ENCODE data around the gene AP3B1. TPM values are rescaled to one million over a fixed set of nuclear protein-coding genes. Genes with fewer than 3 reads are reported as not detected.

AP3B1 gene
- total and polyA plus RNA-seq, 2 experiments from 2014 or later, result 32.1 to 46.3 TPM

DNA sequence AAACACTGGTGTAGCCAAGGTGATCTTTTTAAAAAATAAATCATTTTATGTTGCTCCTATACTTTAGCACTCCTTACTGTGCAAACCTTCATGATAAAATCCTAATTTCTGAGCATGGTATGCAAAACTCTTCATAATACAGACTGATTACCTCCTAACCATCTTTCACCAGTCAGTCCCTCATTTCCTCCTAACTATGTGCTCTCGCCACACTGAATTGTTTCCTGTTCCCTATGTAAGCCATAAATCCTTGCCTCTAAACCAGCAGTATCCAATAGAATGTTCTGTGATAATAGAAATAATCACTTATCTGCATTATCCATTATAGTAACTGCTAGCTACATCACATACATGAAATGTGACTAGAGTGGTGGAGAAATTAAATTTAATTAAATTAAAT lies 10.7 kb downstream of the AP3B1 start:
- no peaks in the 10 kb centered on the region for H3K9me3 Mint-ChIP-seq
- Histone ChIP-seq H3K79me2 (replicated peaks; ENCODE audit: insufficient read depth) (peaks cover 76% of the 10 kb centered on the region), H3K4me3 (no peak overlapping the region), H3K27ac (ENCODE audit: low read depth) (no peak overlapping the region), H3K27me3 (ENCODE audit: insufficient read depth) (no peaks in the 10 kb centered on the region), H3K36me3 (ENCODE audit: insufficient read depth) (no peaks in the 10 kb centered on the region), H3K4me1 (ENCODE audit: insufficient read depth) (peaks cover 7% of the 10 kb centered on the region; the same call in 1 of the 2 replicates), H2AFZ (no peak overlapping the region), H4K20me1 (replicated peaks; ENCODE audit: insufficient read depth) (peaks cover 28% of the 10 kb centered on the region; the same call in 1 of the 2 replicates), H3K9me2 (ENCODE audit: insufficient read depth) (no peaks in the 10 kb centered on the region), H3F3A (replicated peaks; ENCODE audit: low read depth) (no peaks in the 10 kb centered on the region), H3K4me2 (no peak overlapping the region)
- H3K27ac Mint-ChIP-seq, result no peak overlapping the region
- no peak overlapping the region for H3K4me3 Mint-ChIP-seq
- H3K4me1 Mint-ChIP-seq, result peaks cover 13% of the 10 kb centered on the region
- H3K36me3 Mint-ChIP-seq (ENCODE audit: low read depth), result no peaks in the 10 kb centered on the region; the same call in 2 of the 3 replicates
- ATAC-seq (no peak), DNase-seq (ENCODE audit: low spot score) (no peak)
- no peaks in the 10 kb centered on the region for H3K27me3 Mint-ChIP-seq (ENCODE audit: insufficient read depth, low read depth, poor library complexity)
- TF ChIP-seq STAT1 (IDR thresholded peaks at IDR 0.05; ENCODE audit: unreplicated experiment) (no peak), EZH2 (IDR thresholded peaks at IDR 0.05; ENCODE audit: low read depth, unreplicated experiment) (no peak), POLR2AphosphoS5 (IDR thresholded peaks at IDR 0.05; ENCODE audit: low read depth) (no peak), NANOG (IDR thresholded peaks at IDR 0.05; ENCODE audit: borderline replicate concordance) (no peak)
- TF ChIP-seq, protein P1, sequence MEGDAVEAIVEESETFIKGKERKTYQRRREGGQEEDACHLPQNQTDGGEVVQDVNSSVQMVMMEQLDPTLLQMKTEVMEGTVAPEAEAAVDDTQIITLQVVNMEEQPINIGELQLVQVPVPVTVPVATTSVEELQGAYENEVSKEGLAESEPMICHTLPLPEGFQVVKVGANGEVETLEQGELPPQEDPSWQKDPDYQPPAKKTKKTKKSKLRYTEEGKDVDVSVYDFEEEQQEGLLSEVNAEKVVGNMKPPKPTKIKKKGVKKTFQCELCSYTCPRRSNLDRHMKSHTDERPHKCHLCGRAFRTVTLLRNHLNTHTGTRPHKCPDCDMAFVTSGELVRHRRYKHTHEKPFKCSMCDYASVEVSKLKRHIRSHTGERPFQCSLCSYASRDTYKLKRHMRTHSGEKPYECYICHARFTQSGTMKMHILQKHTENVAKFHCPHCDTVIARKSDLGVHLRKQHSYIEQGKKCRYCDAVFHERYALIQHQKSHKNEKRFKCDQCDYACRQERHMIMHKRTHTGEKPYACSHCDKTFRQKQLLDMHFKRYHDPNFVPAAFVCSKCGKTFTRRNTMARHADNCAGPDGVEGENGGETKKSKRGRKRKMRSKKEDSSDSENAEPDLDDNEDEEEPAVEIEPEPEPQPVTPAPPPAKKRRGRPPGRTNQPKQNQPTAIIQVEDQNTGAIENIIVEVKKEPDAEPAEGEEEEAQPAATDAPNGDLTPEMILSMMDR (conservative IDR thresholded peaks at IDR 0.05; ENCODE audit: low read depth in 2 of 2), result no peak

DNA sequence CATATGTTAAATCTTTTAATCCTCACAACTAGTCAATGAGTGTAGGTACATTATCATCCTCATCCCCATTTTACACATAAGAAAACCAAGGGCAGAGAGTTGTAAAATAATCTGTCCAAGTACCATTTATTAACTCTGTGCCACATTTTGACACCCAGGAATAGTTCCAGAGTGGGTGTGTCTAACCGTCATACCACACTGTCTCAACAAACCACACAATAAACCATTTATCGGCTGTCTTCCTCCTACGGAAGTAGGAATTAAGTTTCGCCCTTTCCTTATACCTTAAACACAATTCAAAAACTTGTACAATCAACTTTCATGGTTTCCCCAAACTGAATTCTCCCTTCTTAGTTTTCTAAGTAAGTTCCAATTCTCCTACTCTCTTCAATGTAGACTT lies 11.4 kb downstream of the AP3B1 start:
- Histone ChIP-seq H3K27ac (ENCODE audit: low read depth) (no peak overlapping the region), H3K79me2 (replicated peaks; ENCODE audit: insufficient read depth) (peaks cover 73% of the 10 kb centered on the region), H3K4me3 (no peak overlapping the region), H3K4me1 (ENCODE audit: insufficient read depth) (peaks cover 2% of the 10 kb centered on the region; the same call in 1 of the 2 replicates), H3K9me2 (ENCODE audit: insufficient read depth) (no peaks in the 10 kb centered on the region), H2AFZ (no peak overlapping the region), H3F3A (replicated peaks; ENCODE audit: low read depth) (no peaks in the 10 kb centered on the region), H3K36me3 (ENCODE audit: insufficient read depth) (no peaks in the 10 kb centered on the region), H3K4me2 (no peak overlapping the region), H4K20me1 (replicated peaks; ENCODE audit: insufficient read depth) (peaks cover 23% of the 10 kb centered on the region; the same call in 1 of the 2 replicates), H3K27me3 (ENCODE audit: insufficient read depth) (no peaks in the 10 kb centered on the region)
- Mint-ChIP-seq H3K36me3 (ENCODE audit: low read depth) (no peaks in the 10 kb centered on the region; the same call in 2 of the 3 replicates), H3K9me3 (no peaks in the 10 kb centered on the region), H3K4me1 (peaks cover 10% of the 10 kb centered on the region), H3K27ac (no peak overlapping the region), H3K27me3 (ENCODE audit: insufficient read depth, low read depth, poor library complexity) (no peaks in the 10 kb centered on the region), H3K4me3 (no peak overlapping the region)
- ATAC-seq (no peak), DNase-seq (ENCODE audit: low spot score) (no peak)
- TF ChIP-seq EZH2phosphoT487 (IDR thresholded peaks at IDR 0.05; ENCODE audit: unreplicated experiment) (no peak), CREB1 (CRISPR knock-in tag; IDR thresholded peaks at IDR 0.05; ENCODE audit: low read depth) (no peak), JUNB (IDR thresholded peaks at IDR 0.05; ENCODE audit: unreplicated experiment) (no peak), POLR2AphosphoS5 (IDR thresholded peaks at IDR 0.05; ENCODE audit: low read depth) (no peak), ZNF331 (CRISPR knock-in tag; IDR thresholded peaks at IDR 0.05; ENCODE audit: low read depth) (no peak), ZNF114 (CRISPR knock-in tag; IDR thresholded peaks at IDR 0.05) (no peak), ETS1 (IDR thresholded peaks at IDR 0.05) (no peak), EZH2 (IDR thresholded peaks at IDR 0.05; ENCODE audit: low read depth, unreplicated experiment) (no peak)
- TF ChIP-seq, protein P1 (conservative IDR thresholded peaks at IDR 0.05; ENCODE audit: low read depth in 2 of 2), result no peak
- TF ChIP-seq, protein P2, sequence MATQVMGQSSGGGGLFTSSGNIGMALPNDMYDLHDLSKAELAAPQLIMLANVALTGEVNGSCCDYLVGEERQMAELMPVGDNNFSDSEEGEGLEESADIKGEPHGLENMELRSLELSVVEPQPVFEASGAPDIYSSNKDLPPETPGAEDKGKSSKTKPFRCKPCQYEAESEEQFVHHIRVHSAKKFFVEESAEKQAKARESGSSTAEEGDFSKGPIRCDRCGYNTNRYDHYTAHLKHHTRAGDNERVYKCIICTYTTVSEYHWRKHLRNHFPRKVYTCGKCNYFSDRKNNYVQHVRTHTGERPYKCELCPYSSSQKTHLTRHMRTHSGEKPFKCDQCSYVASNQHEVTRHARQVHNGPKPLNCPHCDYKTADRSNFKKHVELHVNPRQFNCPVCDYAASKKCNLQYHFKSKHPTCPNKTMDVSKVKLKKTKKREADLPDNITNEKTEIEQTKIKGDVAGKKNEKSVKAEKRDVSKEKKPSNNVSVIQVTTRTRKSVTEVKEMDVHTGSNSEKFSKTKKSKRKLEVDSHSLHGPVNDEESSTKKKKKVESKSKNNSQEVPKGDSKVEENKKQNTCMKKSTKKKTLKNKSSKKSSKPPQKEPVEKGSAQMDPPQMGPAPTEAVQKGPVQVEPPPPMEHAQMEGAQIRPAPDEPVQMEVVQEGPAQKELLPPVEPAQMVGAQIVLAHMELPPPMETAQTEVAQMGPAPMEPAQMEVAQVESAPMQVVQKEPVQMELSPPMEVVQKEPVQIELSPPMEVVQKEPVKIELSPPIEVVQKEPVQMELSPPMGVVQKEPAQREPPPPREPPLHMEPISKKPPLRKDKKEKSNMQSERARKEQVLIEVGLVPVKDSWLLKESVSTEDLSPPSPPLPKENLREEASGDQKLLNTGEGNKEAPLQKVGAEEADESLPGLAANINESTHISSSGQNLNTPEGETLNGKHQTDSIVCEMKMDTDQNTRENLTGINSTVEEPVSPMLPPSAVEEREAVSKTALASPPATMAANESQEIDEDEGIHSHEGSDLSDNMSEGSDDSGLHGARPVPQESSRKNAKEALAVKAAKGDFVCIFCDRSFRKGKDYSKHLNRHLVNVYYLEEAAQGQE (IDR thresholded peaks at IDR 0.05; ENCODE audit: unreplicated experiment), result no peak

All from GM23338 (cell line).